HG03565 (cell line): ENCODE measurements around the gene CCT7.
"Not testable (repeated sequence)": the region's sequence is repeated elsewhere in the genome, so short reads cannot be mapped to it uniquely, and the experiment has no call there.

Experiments
- ATAC-seq: cut with Tn5 transposase; IDR thresholded peaks from one replicate; pipeline ENCODE4 v1.9.1; 2021; ENCODE audit warnings: mild to moderate bottlenecking, moderate library complexity; ENCODE audit not compliant: unreplicated experiment

CCT7 gene

GRCh38 chr2:73254343-73255006 lies 20.4 kb downstream of the CCT7 start:
- ATAC-seq, result no peak

- ATAC-seq, result no peak
Observed at GRCh38 chr2:73255007-73255644, 21.0 kb downstream of the CCT7 start.

- no peak for ATAC-seq
Observed at GRCh38 chr2:73255907-73256617, 22.0 kb downstream of the CCT7 start.

- ATAC-seq, result no peak
Observed at GRCh38 chr2:73256618-73256922, 22.5 kb downstream of the CCT7 start.

GRCh38 chr2:73257021-73257420 lies 22.9 kb downstream of the CCT7 start:
- ATAC-seq, result no peak

GRCh38 chr2:73257425-73258125 lies 23.5 kb downstream of the CCT7 start:
- ATAC-seq, result no peak

- no peak for ATAC-seq
Observed at GRCh38 chr2:73258186-73258912, 24.2 kb downstream of the CCT7 start.

GRCh38 chr2:73258913-73259215 lies 24.8 kb downstream of the CCT7 start:
- no peak for ATAC-seq

GRCh38 chr2:73259276-73259675 lies 25.2 kb downstream of the CCT7 start:
- ATAC-seq, result no peak

GRCh38 chr2:73259704-73260337 lies 25.7 kb downstream of the CCT7 start:
- ATAC-seq, result no peak

- ATAC-seq, result no peak
Observed at GRCh38 chr2:73260338-73260984, 26.4 kb downstream of the CCT7 start.

GRCh38 chr2:73262108-73262651 lies 28.1 kb downstream of the CCT7 start:
- ATAC-seq, result no peak

- ATAC-seq, result not testable (repeated sequence)
Observed at GRCh38 chr2:73262691-73263429, 28.8 kb downstream of the CCT7 start.

GRCh38 chr2:73263540-73264331 lies 29.6 kb downstream of the CCT7 start:
- ATAC-seq, result no peak

- ATAC-seq, result no peak
Observed at GRCh38 chr2:73264332-73264606, 30.2 kb downstream of the CCT7 start.

- ATAC-seq, result no peak
Observed at GRCh38 chr2:73264783-73265182, 30.7 kb downstream of the CCT7 start.

GRCh38 chr2:73265298-73266060 lies 31.4 kb downstream of the CCT7 start:
- no peak for ATAC-seq
